Vagina (tissue), 2 donors: Measurements from ENCODE around the gene AK9.

ENCODE experiments used
- CTCF ChIP-seq, 3 experiments: fragments of 450-650 bp in 2 of 3; fragments of 200-600 bp in 1 of 3; sonication (generic) in 1 of 3; IDR thresholded peaks; one replicate each; pipeline ENCODE4 v1.5.1; 2017 to 2019; ENCODE audit warnings: antibody characterized with exemption in 3 of 3, mild to moderate bottlenecking in 2 of 3, moderate library complexity in 2 of 3
- POLR2A ChIP-seq, 2 donors: fragments of 450-650 bp; IDR thresholded peaks; one replicate each; pipeline ENCODE4 v1.6.1; 2017; ENCODE audit warnings: antibody characterized with exemption in 2 of 2, mild to moderate bottlenecking in 2 of 2, moderate library complexity in 2 of 2
- POLR2AphosphoS5 ChIP-seq, 2 donors: sonication (generic); formaldehyde crosslinking; IDR thresholded peaks; one replicate each; pipeline ENCODE4 v1.9.0; 2017; ENCODE audit warnings: antibody characterized with exemption in 2 of 2, mild to moderate bottlenecking in 2 of 2, low read depth in 1 of 2; ENCODE audit not compliant: insufficient read depth in 1 of 2

GRCh38 chr6:109687271-109687761, 3.7 kb downstream of the AK9 start:
- TF ChIP-seq POLR2A (IDR thresholded peaks at IDR 0.05) (no peak), CTCF (IDR thresholded peaks at IDR 0.05) (no peak), POLR2AphosphoS5 (IDR thresholded peaks at IDR 0.05; ENCODE audit: insufficient read depth in 1 of 2, low read depth in 1 of 2) (no peak)
